Activated CD4-positive, alpha-beta memory T cell treated with anti-CD3 and anti-CD28 coated beads for 36 hours (primary cell): ENCODE data around the gene TMEM185B. TPM values are rescaled to one million over a fixed set of nuclear protein-coding genes. Genes with fewer than 3 reads are reported as not detected.
"Not testable (repeated sequence)": the region's sequence is repeated elsewhere in the genome, so short reads cannot be mapped to it uniquely, and the experiment has no call there.

Source experiments
- CTCF ChIA-PET: fragments of 350-600 bp; sonication (Branson Sonifier 250); formaldehyde crosslinking; loops from one replicate; lab custom pipeline; 2021; ENCODE audit warnings: antibody characterized with exemption, inconsistent platforms; lab: Charles Lee
- POLR2A ChIA-PET: fragments of 350-600 bp; sonication (Branson Sonifier 250); formaldehyde crosslinking; loops from one replicate; lab custom pipeline; 2021; ENCODE audit warnings: antibody characterized with exemption; lab: Charles Lee
- DNase-seq: peaks from one replicate; pipeline ENCODE4 v3.0.0-alpha.2; 2020
- H3K27ac Mint-ChIP-seq: one replicate; pipeline ENCODE4 v1.8.0; 2021; ENCODE audit warnings: mixed read lengths
- H3K27me3 Mint-ChIP-seq: one replicate; pipeline ENCODE4 v1.8.0; 2021; ENCODE audit warnings: mixed read lengths
- H3K36me3 Mint-ChIP-seq: one replicate; pipeline ENCODE4 v1.8.0; 2021; ENCODE audit warnings: mixed read lengths
- H3K4me1 Mint-ChIP-seq: one replicate; pipeline ENCODE4 v1.8.0; 2021; ENCODE audit warnings: low read depth, mixed read lengths
- H3K4me3 Mint-ChIP-seq: one replicate; pipeline ENCODE4 v1.8.0; 2021; ENCODE audit warnings: mild to moderate bottlenecking, mixed read lengths
- H3K9me3 Mint-ChIP-seq: one replicate; pipeline ENCODE4 v1.8.0; 2021; ENCODE audit warnings: mixed read lengths
- intact Hi-C: fragments of 100-400 bp; cut with micrococcal nuclease; formaldehyde crosslinking; loops from one replicate; pipeline ENCODE4 v1.15.1; 2023
- total RNA-seq, 2 experiments: library from RNA; stranded (reverse); gene quantifications; one replicate each; pipeline ENCODE4 v1.2.3, GENCODE V29; 2021

Gene TMEM185B
- total RNA-seq, 2 experiments from 2014 or later = 19.4 to 19.7 TPM

- Mint-ChIP-seq H3K9me3 (no peaks in the 10 kb centered on the region), H3K27ac (no peak overlapping the region), H3K27me3 (no peaks in the 10 kb centered on the region), H3K4me1 (no peaks in the 10 kb centered on the region), H3K36me3 (no peaks in the 10 kb centered on the region), H3K4me3 (no peak overlapping the region)
- DNase-seq = no peak
- intact Hi-C loops = no loop called here
- ChIA-PET POLR2A (no interaction called here), CTCF (interaction anchor here (0.8 to 3.0 kb wide), 3 partner anchors 109 to 110 kb away, joined by 3 to 17 read pairs (median 4); no protein-coding TSS in a partner anchor)
Observed at GRCh38 chr2:120204417-120204816, 18.8 kb downstream of the TMEM185B start.

GRCh38 chr2:120204022-120204405, 19.2 kb downstream of the TMEM185B start:
- Mint-ChIP-seq H3K27me3 (no peaks in the 10 kb centered on the region), H3K27ac (no peak overlapping the region), H3K9me3 (no peaks in the 10 kb centered on the region), H3K4me3 (no peak overlapping the region), H3K36me3 (no peaks in the 10 kb centered on the region), H3K4me1 (no peaks in the 10 kb centered on the region)
- ChIA-PET POLR2A (no interaction called here), CTCF (interaction anchor here (0.8 kb wide), 2 partner anchors 109 to 111 kb away, joined by 3 to 4 read pairs; no protein-coding TSS in a partner anchor)
- intact Hi-C loops = no loop called here
- DNase-seq = no peak

- peaks cover 2% of the 10 kb centered on the region for H3K36me3 Mint-ChIP-seq
- H3K27me3 Mint-ChIP-seq = no peaks in the 10 kb centered on the region
- H3K4me1 Mint-ChIP-seq = no peaks in the 10 kb centered on the region
- peaks cover 4% of the 10 kb centered on the region for H3K9me3 Mint-ChIP-seq
- CTCF ChIA-PET = interaction anchor here (0.8 to 2.3 kb wide), 3 partner anchors 29 to 111 kb away, joined by 3 to 9 read pairs (median 4); no protein-coding TSS in a partner anchor
- H3K4me3 Mint-ChIP-seq = no peak overlapping the region
- intact Hi-C loops = no loop called here
- H3K27ac Mint-ChIP-seq = no peak overlapping the region
- POLR2A ChIA-PET = no interaction called here
- DNase-seq = no peak
Observed at GRCh38 chr2:120203251-120204021, 19.8 kb downstream of the TMEM185B start.

- H3K36me3 Mint-ChIP-seq, POLR2A ChIA-PET, H3K4me3 Mint-ChIP-seq, H3K27me3 Mint-ChIP-seq, intact Hi-C loops, DNase-seq, H3K27ac Mint-ChIP-seq, H3K4me1 Mint-ChIP-seq: not testable (repeated sequence)
- CTCF ChIA-PET = interaction anchor here (0.9 to 1.4 kb wide), 2 partner anchors 23 to 113 kb away, joined by 3 to 7 read pairs; no protein-coding TSS in a partner anchor
- H3K9me3 Mint-ChIP-seq = peaks cover 11% of the 10 kb centered on the region
Observed at GRCh38 chr2:120199817-120200459, 23.3 kb downstream of the TMEM185B start.

GRCh38 chr2:120195553-120195952, 27.6 kb downstream of the TMEM185B start:
- H3K27ac Mint-ChIP-seq = no peak overlapping the region
- POLR2A ChIA-PET = no interaction called here
- H3K36me3 Mint-ChIP-seq = peaks cover 14% of the 10 kb centered on the region

GRCh38 chr2:120192280-120192679, 30.9 kb downstream of the TMEM185B start:
- no peaks in the 10 kb centered on the region for H3K27me3 Mint-ChIP-seq
- intact Hi-C loops = no loop called here
- POLR2A ChIA-PET = no interaction called here
- no peak overlapping the region for H3K27ac Mint-ChIP-seq
- H3K4me1 Mint-ChIP-seq = no peaks in the 10 kb centered on the region
- CTCF ChIA-PET = no interaction called here
- peaks cover 21% of the 10 kb centered on the region for H3K9me3 Mint-ChIP-seq
- peaks cover 9% of the 10 kb centered on the region for H3K36me3 Mint-ChIP-seq
- H3K4me3 Mint-ChIP-seq = no peak overlapping the region
- no peak for DNase-seq

More at GRCh38 chr2:120195553-120195952, 27.6 kb downstream of the TMEM185B start:
- H3K9me3 Mint-ChIP-seq = peaks cover 29% of the 10 kb centered on the region
- CTCF ChIA-PET = interaction anchor here (1.1 kb wide), 1 partner anchor 20 kb away, joined by 5 read pairs; no protein-coding TSS in a partner anchor
- intact Hi-C loops = no loop called here
- no peak overlapping the region for H3K4me3 Mint-ChIP-seq
- no peak for DNase-seq
- no peaks in the 10 kb centered on the region for H3K4me1 Mint-ChIP-seq
- H3K27me3 Mint-ChIP-seq = no peaks in the 10 kb centered on the region

GRCh38 chr2:120189189-120189588, 34.0 kb downstream of the TMEM185B start:
- Mint-ChIP-seq H3K27me3 (no peaks in the 10 kb centered on the region), H3K4me3 (no peak overlapping the region), H3K36me3 (peaks cover 9% of the 10 kb centered on the region), H3K9me3 (peaks cover 18% of the 10 kb centered on the region), H3K27ac (no peak overlapping the region), H3K4me1 (no peaks in the 10 kb centered on the region)
- intact Hi-C loops = no loop called here
- POLR2A ChIA-PET = no interaction called here
- CTCF ChIA-PET = no interaction called here
- no peak for DNase-seq

- Mint-ChIP-seq H3K27ac (peak overlapping the region; percentile 50), H3K4me3 (no peak overlapping the region), H3K9me3 (no peaks in the 10 kb centered on the region), H3K36me3 (no peaks in the 10 kb centered on the region), H3K4me1 (peaks cover 36% of the 10 kb centered on the region), H3K27me3 (no peaks in the 10 kb centered on the region)
- peak; percentile 25 for DNase-seq
- ChIA-PET POLR2A (no interaction called here), CTCF (interaction anchor here (0.6 to 1.1 kb wide), 2 partner anchors 131 to 503 kb away, joined by 3 read pairs; partner anchors contain the start of gene TMEM177)
- intact Hi-C loops = no loop called here
Observed at GRCh38 chr2:120182019-120182560, 41.1 kb downstream of the TMEM185B start.

GRCh38 chr2:120180066-120180465, 43.1 kb downstream of the TMEM185B start:
- H3K4me3 Mint-ChIP-seq = no peak overlapping the region
- peaks cover 51% of the 10 kb centered on the region for H3K4me1 Mint-ChIP-seq
- POLR2A ChIA-PET = no interaction called here
- CTCF ChIA-PET = no interaction called here
- H3K9me3 Mint-ChIP-seq = no peaks in the 10 kb centered on the region
- no peaks in the 10 kb centered on the region for H3K27me3 Mint-ChIP-seq
- no peaks in the 10 kb centered on the region for H3K36me3 Mint-ChIP-seq
- DNase-seq = no peak
- H3K27ac Mint-ChIP-seq = no peak overlapping the region
- intact Hi-C loops = no loop called here

GRCh38 chr2:120179396-120179795, 43.8 kb downstream of the TMEM185B start:
- Mint-ChIP-seq H3K4me3 (no peak overlapping the region), H3K27ac (no peak overlapping the region), H3K4me1 (peaks cover 56% of the 10 kb centered on the region), H3K27me3 (no peaks in the 10 kb centered on the region), H3K9me3 (no peaks in the 10 kb centered on the region), H3K36me3 (no peaks in the 10 kb centered on the region)
- ChIA-PET POLR2A (no interaction called here), CTCF (interaction anchor here (0.5 kb wide), 1 partner anchor 1536 kb away, joined by 3 read pairs; no protein-coding TSS in a partner anchor)
- DNase-seq = no peak
- intact Hi-C loops = loop anchor here (5.0 kb wide), 1 partner anchor 252 kb away; no protein-coding TSS in a partner anchor

- peak overlapping the region; percentile 98 for H3K4me3 Mint-ChIP-seq
- H3K9me3 Mint-ChIP-seq = no peaks in the 10 kb centered on the region
- intact Hi-C loops = loop anchor here (1.0 to 5.0 kb wide), 12 partner anchors 45 to 811 kb away; partner anchors contain the start of genes C2orf76, DBI, EPB41L5 and PTPN4
- H3K4me1 Mint-ChIP-seq = peaks cover 58% of the 10 kb centered on the region
- H3K36me3 Mint-ChIP-seq = no peaks in the 10 kb centered on the region
- peak overlapping the region; percentile 97 for H3K27ac Mint-ChIP-seq
- ChIA-PET POLR2A (interaction anchor here (0.6 to 0.9 kb wide), 2 partner anchors 69 to 108 kb away, joined by 3 read pairs; no protein-coding TSS in a partner anchor), CTCF (interaction anchor here (0.5 to 5.1 kb wide), 8 partner anchors 18 to 536 kb away, joined by 3 to 98 read pairs (median 3); no protein-coding TSS in a partner anchor)
- no peaks in the 10 kb centered on the region for H3K27me3 Mint-ChIP-seq
- no peak for DNase-seq
Observed at GRCh38 chr2:120177973-120178372, 45.2 kb downstream of the TMEM185B start.
